SU-DHL-6 (cell line): Measurements from ENCODE around the gene TENT4A.

Experiments used
- H2AFZ ChIP-seq: fragments of 200-600 bp; sonication (generic); 2 replicates; pipeline ENCODE4 v1.6.1; 2014; ENCODE audit warnings: low read depth, mild to moderate bottlenecking, moderate library complexity, mixed read lengths, antibody characterized with exemption, low read length; ENCODE audit not compliant: severe bottlenecking
- H3F3A ChIP-seq: fragments of 200-600 bp; shearing (Covaris generic); 2 replicates; pipeline ENCODE4 v1.6.0; 2016; ENCODE audit warnings: antibody characterized with exemption, mild to moderate bottlenecking; ENCODE audit not compliant: insufficient read depth
- H3K27ac ChIP-seq: fragments of 200-600 bp; sonication (generic); 2 replicates; pipeline ENCODE4 v1.5.1; 2016; ENCODE audit warnings: low read depth, mild to moderate bottlenecking, low read length, moderate library complexity, mixed read lengths
- H3K27me3 ChIP-seq: fragments of 200-600 bp; sonication (generic), shearing (Covaris generic); 2 replicates; pipeline ENCODE4 v1.6.0; 2014; ENCODE audit warnings: mild to moderate bottlenecking, low read length
- H3K36me3 ChIP-seq: fragments of 200-600 bp; sonication (generic); 2 replicates; pipeline ENCODE4 v1.6.1; 2014; ENCODE audit warnings: mild to moderate bottlenecking, low read length, mixed read lengths
- H3K4me2 ChIP-seq: fragments of 300-600, 200-600 bp; shearing (Covaris generic), sonication (generic); 2 replicates; pipeline ENCODE4 v1.6.0; 2014; ENCODE audit warnings: low read length, low read depth, mild to moderate bottlenecking; ENCODE audit not compliant: poor library complexity, severe bottlenecking
- H3K4me3 ChIP-seq: fragments of 200-600 bp; sonication (generic); 2 replicates; pipeline ENCODE4 v1.5.1; 2014; ENCODE audit warnings: antibody characterized with exemption, low read length, mild to moderate bottlenecking, mixed read lengths; ENCODE audit not compliant: insufficient read depth, poor library complexity, severe bottlenecking
- H3K79me2 ChIP-seq: fragments of 200-600 bp; sonication (generic); 2 replicates; pipeline ENCODE4 v1.6.1; 2014; ENCODE audit warnings: mild to moderate bottlenecking, low read length, moderate library complexity; ENCODE audit not compliant: insufficient read depth
- H3K9ac ChIP-seq: fragments of 200-600 bp; sonication (generic); 2 replicates; pipeline ENCODE4 v1.7.0; 2014; ENCODE audit warnings: mild to moderate bottlenecking, low read length
- H3K9me2 ChIP-seq: fragments of 200-600 bp; sonication (generic); replicated peaks from 2 replicates; pipeline ENCODE4 v1.6.1; 2014; ENCODE audit warnings: low read length; ENCODE audit not compliant: insufficient read depth
- H3K9me3 ChIP-seq: fragments of 200-600 bp; sonication (generic); 2 replicates; pipeline ENCODE4 v1.6.1; 2014; ENCODE audit warnings: low read length, mixed read lengths; ENCODE audit not compliant: insufficient read depth
- H4K20me1 ChIP-seq: fragments of 200-600 bp; sonication (generic); 2 replicates; pipeline ENCODE4 v1.6.1; 2014; ENCODE audit warnings: low read depth, mild to moderate bottlenecking, antibody characterized with exemption, low read length, moderate library complexity, mixed read lengths
- CTCF ChIP-seq: fragments of 200-600 bp; sonication (generic); IDR thresholded peaks from one replicate; pipeline ENCODE4 v1.5.1; 2017; ENCODE audit warnings: antibody characterized with exemption, mild to moderate bottlenecking, low read length, moderate library complexity; ENCODE audit not compliant: insufficient read depth, poor library complexity, severe bottlenecking
- EZH2phosphoT487 ChIP-seq: fragments of 200-600 bp; sonication (generic), shearing (Covaris generic); conservative IDR thresholded peaks from 2 replicates; pipeline ENCODE4 v1.6.1; 2018; ENCODE audit warnings: mild to moderate bottlenecking, antibody characterized with exemption, low read length, moderate library complexity, mixed read lengths

TENT4A gene

GRCh38 chr5:6703806-6704205 lies 9.4 kb upstream of the TENT4A start:
- Histone ChIP-seq H3F3A (no peaks in the 10 kb centered on the region), H3K4me3 (no peak overlapping the region), H4K20me1 (no peaks in the 10 kb centered on the region), H2AFZ (no peak overlapping the region), H3K79me2 (no peaks in the 10 kb centered on the region), H3K9ac (no peak overlapping the region), H3K27me3 (no peaks in the 10 kb centered on the region), H3K36me3 (no peaks in the 10 kb centered on the region), H3K9me2 (no peaks in the 10 kb centered on the region), H3K9me3 (no peaks in the 10 kb centered on the region), H3K4me2 (no peak overlapping the region), H3K27ac (no peak overlapping the region)
- TF ChIP-seq EZH2phosphoT487 (no peak), CTCF (no peak)

GRCh38 chr5:6704361-6704851 lies 8.8 kb upstream of the TENT4A start:
- Histone ChIP-seq H3K9me2 (no peaks in the 10 kb centered on the region), H3K9me3 (no peaks in the 10 kb centered on the region), H3F3A (no peaks in the 10 kb centered on the region), H3K27ac (no peak overlapping the region), H2AFZ (no peak overlapping the region), H3K4me3 (no peak overlapping the region), H3K4me2 (no peak overlapping the region), H3K9ac (no peak overlapping the region), H3K27me3 (no peaks in the 10 kb centered on the region), H3K79me2 (no peaks in the 10 kb centered on the region), H3K36me3 (no peaks in the 10 kb centered on the region), H4K20me1 (no peaks in the 10 kb centered on the region)
- TF ChIP-seq CTCF (no peak), EZH2phosphoT487 (no peak)

GRCh38 chr5:6705088-6705487 lies 8.1 kb upstream of the TENT4A start:
- Histone ChIP-seq H3K9me3 (no peaks in the 10 kb centered on the region), H3K27me3 (no peaks in the 10 kb centered on the region), H3K36me3 (no peaks in the 10 kb centered on the region), H3F3A (no peaks in the 10 kb centered on the region), H3K4me3 (no peak overlapping the region), H3K9me2 (no peaks in the 10 kb centered on the region), H3K79me2 (no peaks in the 10 kb centered on the region), H3K4me2 (no peak overlapping the region), H3K27ac (no peak overlapping the region), H3K9ac (no peak overlapping the region), H2AFZ (no peak overlapping the region), H4K20me1 (no peaks in the 10 kb centered on the region)
- TF ChIP-seq EZH2phosphoT487: no peak
- TF ChIP-seq CTCF: no peak
